HepG2 (cell line): ENCODE data around the gene HLA-F. TPM values are rescaled to one million over a fixed set of nuclear protein-coding genes. Genes with fewer than 3 reads are reported as not detected.

Experiments used
- ARNT2 ChIP-seq: sonication (generic); formaldehyde crosslinking; IDR thresholded peaks from 2 replicates; pipeline ENCODE4 v1.8.0; 2022; ENCODE audit warnings: mild to moderate bottlenecking, low read depth, missing genetic modification reagents, moderate library complexity
- MAFK ChIP-seq, 2 experiments: IDR thresholded peaks in 1 of 2; conservative IDR thresholded peaks in 1 of 2; 2 replicates each; pipeline ENCODE4 v1.6.1; 2011; ENCODE audit warnings: improper control_type of control experiment in 2 of 2, low read length in 2 of 2
- SAFB2 ChIP-seq: sonication (generic); formaldehyde crosslinking; IDR thresholded peaks from 2 replicates; pipeline ENCODE4 v1.5.1; 2020; ENCODE audit warnings: missing genetic modification reagents, low read depth, mild to moderate bottlenecking, borderline replicate concordance
- SRY ChIP-seq: sonication (generic); formaldehyde crosslinking; IDR thresholded peaks from 2 replicates; pipeline ENCODE4 v1.8.0; 2022; ENCODE audit warnings: mild to moderate bottlenecking, missing genetic modification reagents
- ZFY ChIP-seq: sonication (generic); formaldehyde crosslinking; IDR thresholded peaks from 2 replicates; pipeline ENCODE4 v1.4.0; 2020; ENCODE audit warnings: missing genetic modification reagents
- ZNF407 ChIP-seq: sonication (generic); formaldehyde crosslinking; IDR thresholded peaks from one replicate; pipeline ENCODE4 v1.5.1; 2020; ENCODE audit warnings: mild to moderate bottlenecking, missing genetic modification reagents; ENCODE audit errors: not compliant biosample characterization
- ZNF720 ChIP-seq: sonication (generic); formaldehyde crosslinking; IDR thresholded peaks from 2 replicates; pipeline ENCODE4 v1.4.0; 2020; ENCODE audit warnings: missing genetic modification reagents
- ZNF777 ChIP-seq: sonication (generic); formaldehyde crosslinking; IDR thresholded peaks from 2 replicates; pipeline ENCODE4 v1.4.0; 2020; ENCODE audit warnings: missing genetic modification reagents
- polyA plus RNA-seq, 8 experiments: library from polyadenylated mRNA; depleted of rRNA in 3 of 8; stranded (reverse) in 7 of 8; unstranded in 1 of 8; fragments of >200 nt; fragmentation: Illumina TruSeq in 4 of 8; extraction: Trizol in 4 of 8; gene quantifications; 2 replicates each; pipeline versions ENCODE4 v1.2.1 to v1.2.3, GENCODE V29; 2011 to 2016; ENCODE audit warnings: low read depth in 4 of 8, missing spikeins in 1 of 8, mixed read lengths in 1 of 8; ENCODE audit not compliant: insufficient read depth in 1 of 8
- total RNA-seq, 5 experiments: library from RNA; depleted of rRNA; stranded (reverse); fragments of >200 nt; fragmentation: Illumina TruSeq; extraction: Trizol; gene quantifications; 2 replicates each; pipeline ENCODE4 v1.2.3, GENCODE V29; 2016; ENCODE audit warnings: low read depth in 1 of 5
- TF ChIP-seq, protein P1 (sequence below): sonication (generic); formaldehyde crosslinking; IDR thresholded peaks from 2 replicates; pipeline ENCODE4 v1.4.0; 2020; ENCODE audit warnings: missing genetic modification reagents, borderline replicate concordance

The HLA-F gene
- total and polyA plus RNA-seq, 2 of the 13 experiments (the other 11 are each of a cell fraction or from before 2014, with no cell fraction given) = 6.0 to 6.1 TPM

DNA sequence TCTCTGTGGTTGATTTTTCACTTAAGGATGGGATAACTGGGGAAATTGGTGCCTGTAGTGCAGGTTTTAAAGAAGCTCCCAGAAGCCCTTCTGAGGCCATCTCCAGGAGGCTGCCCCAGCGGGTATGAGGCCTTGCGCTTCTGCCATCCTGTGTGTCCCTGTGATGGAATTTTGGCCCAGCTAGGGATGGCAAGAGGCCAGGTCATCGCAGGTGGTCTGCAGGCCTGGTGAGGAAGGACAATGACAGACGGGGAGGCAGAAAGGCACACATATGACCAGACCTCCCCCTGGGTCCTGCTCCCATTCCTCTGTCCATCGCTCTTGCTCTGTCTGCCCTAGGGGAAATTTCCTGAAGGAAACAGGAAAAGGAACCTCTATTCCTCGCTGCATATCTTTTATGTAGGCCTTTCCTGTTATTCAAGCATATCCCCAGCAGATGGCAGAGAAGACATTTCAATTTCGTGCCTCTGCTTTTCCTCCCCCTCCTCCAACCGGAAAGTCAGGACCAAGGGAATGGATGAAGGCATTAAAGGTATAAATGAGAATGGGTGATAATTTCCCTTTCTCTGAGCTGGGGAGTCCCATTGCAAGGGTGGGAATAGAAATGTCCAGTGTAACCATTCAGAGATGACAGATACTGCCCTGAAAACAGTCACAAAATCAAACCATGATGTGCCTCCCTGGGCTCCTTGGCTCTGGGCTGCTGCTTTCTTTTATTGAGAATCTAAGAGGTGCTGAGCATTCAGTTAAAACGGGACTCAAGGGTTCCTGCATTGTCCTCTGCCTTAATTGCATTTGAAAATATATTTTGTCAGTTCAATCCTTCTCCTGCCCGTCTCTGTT is 17.6 kb upstream of the HLA-F start (continued):
- TF ChIP-seq ZNF720 = no peak
- TF ChIP-seq ZNF407 = no peak
- TF ChIP-seq ZNF777 (CRISPR knock-in tag) = no peak
- no peak for TF ChIP-seq SAFB2 (CRISPR knock-in tag)
- no peak for TF ChIP-seq SRY (CRISPR knock-in tag)
- TF ChIP-seq MAFK (conservative IDR thresholded peaks at IDR 0.05 in 1 of 2, IDR thresholded peaks at IDR 0.05 in 1 of 2; ENCODE audit: low read length in 2 of 2) = no peak
- no peak for TF ChIP-seq ARNT2 (CRISPR knock-in tag)
- TF ChIP-seq ZFY (CRISPR knock-in tag) = no peak
- TF ChIP-seq, protein P1, sequence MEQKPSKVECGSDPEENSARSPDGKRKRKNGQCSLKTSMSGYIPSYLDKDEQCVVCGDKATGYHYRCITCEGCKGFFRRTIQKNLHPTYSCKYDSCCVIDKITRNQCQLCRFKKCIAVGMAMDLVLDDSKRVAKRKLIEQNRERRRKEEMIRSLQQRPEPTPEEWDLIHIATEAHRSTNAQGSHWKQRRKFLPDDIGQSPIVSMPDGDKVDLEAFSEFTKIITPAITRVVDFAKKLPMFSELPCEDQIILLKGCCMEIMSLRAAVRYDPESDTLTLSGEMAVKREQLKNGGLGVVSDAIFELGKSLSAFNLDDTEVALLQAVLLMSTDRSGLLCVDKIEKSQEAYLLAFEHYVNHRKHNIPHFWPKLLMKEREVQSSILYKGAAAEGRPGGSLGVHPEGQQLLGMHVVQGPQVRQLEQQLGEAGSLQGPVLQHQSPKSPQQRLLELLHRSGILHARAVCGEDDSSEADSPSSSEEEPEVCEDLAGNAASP = no peak
